GM12878 (cell line): ENCODE measurements around the gene ANTXR1. TPM values are rescaled to one million over a fixed set of nuclear protein-coding genes. Genes with fewer than 3 reads are reported as not detected.

Source experiments
- ATAC-seq: fragments of 200-7000 bp; cut with Tn5 transposase; 3 replicates; pipeline ENCODE4 v1.9.1; 2020; ENCODE audit warnings: mild to moderate bottlenecking, moderate library complexity
- BruUV-seq: library from RNA; stranded (reverse); fragments of 400-500 nt; replicated peaks from 2 replicates; lab custom pipeline; 2021; lab: Mats Ljungman, UMichigan
- CTCF ChIA-PET: fragments of 300-600 bp; sonication (Branson Sonifier 250); formaldehyde crosslinking; extraction: SDS; loops from one replicate; lab custom pipeline; 2021; ENCODE audit warnings: inconsistent platforms; lab: Yijun Ruan, JAX
- POLR2A ChIA-PET: fragments of 350-600 bp; formaldehyde crosslinking; extraction: SDS; loops from one replicate; lab custom pipeline; 2021; ENCODE audit warnings: inconsistent platforms; lab: Charles Lee
- RAD21 ChIA-PET: fragments of 300-600 bp; sonication (Branson Sonifier 250); formaldehyde crosslinking; loops from one replicate; lab custom pipeline; 2023; ENCODE audit warnings: antibody characterized with exemption; ENCODE audit not compliant: unreplicated experiment; lab: Charles Lee
- SMC1A ChIA-PET: fragments of 300-600 bp; sonication (Branson Sonifier 250); formaldehyde crosslinking; loops from one replicate; lab custom pipeline; 2023; ENCODE audit not compliant: unreplicated experiment, uncharacterized antibody; lab: Charles Lee
- DNase-seq: peaks from one replicate; pipeline ENCODE4 v3.0.0-alpha.2; 2011; ENCODE audit warnings: low read depth, low spot score
- FAIRE-seq: peaks from 3 replicates; lab custom pipeline; 2011; peaks lifted over from hg19 to GRCh38; lab: Jason Lieb, UNC
- H2AFZ ChIP-seq: 2 replicates; pipeline ENCODE4 v1.6.0; 2011; ENCODE audit warnings: low read depth, low read length, control low read depth; ENCODE audit not compliant: control insufficient read depth
- H3K27ac ChIP-seq: 2 replicates; pipeline ENCODE4 v1.5.1; 2011; ENCODE audit warnings: control low read depth; ENCODE audit not compliant: control insufficient read depth, insufficient read depth
- H3K27me3 ChIP-seq, 2 experiments: replicated peaks in 1 of 2; 2 replicates each; pipeline versions ENCODE4 v1.6.0 to v1.6.1; 2011; ENCODE audit warnings: low read length in 1 of 2; ENCODE audit not compliant: control insufficient read depth in 2 of 2, insufficient read depth in 2 of 2
- H3K36me3 ChIP-seq, 2 experiments: 2 replicates each; pipeline ENCODE4 v1.5.1; 2011; ENCODE audit warnings: low read length in 1 of 2; ENCODE audit not compliant: control insufficient read depth in 2 of 2, insufficient read depth in 2 of 2
- H3K4me1 ChIP-seq: 2 replicates; pipeline ENCODE4 v1.6.1; 2011; ENCODE audit warnings: mild to moderate bottlenecking, low read length, moderate library complexity, mixed read lengths; ENCODE audit not compliant: control insufficient read depth, insufficient read depth
- H3K4me2 ChIP-seq: 2 replicates; pipeline ENCODE4 v1.6.0; 2011; ENCODE audit warnings: control low read depth; ENCODE audit not compliant: control insufficient read depth, insufficient read depth
- H3K4me3 ChIP-seq: fragments of 200-600 bp; sonication (generic); 2 replicates; pipeline ENCODE4 v1.5.1; 2016
- H3K79me2 ChIP-seq: 2 replicates; pipeline ENCODE4 v1.6.0; 2011; ENCODE audit warnings: low read length; ENCODE audit not compliant: control insufficient read depth, insufficient read depth
- H3K9ac ChIP-seq: 2 replicates; pipeline ENCODE4 v1.8.0; 2011; ENCODE audit warnings: low read length, control low read depth, mixed read lengths; ENCODE audit not compliant: control insufficient read depth, insufficient read depth
- H3K9me3 ChIP-seq: replicated peaks from 3 replicates; pipeline ENCODE4 v1.5.1; 2011; ENCODE audit warnings: mild to moderate bottlenecking, low read length; ENCODE audit not compliant: control insufficient read depth, insufficient read depth
- H4K20me1 ChIP-seq: 2 replicates; pipeline ENCODE4 v1.6.0; 2011; ENCODE audit not compliant: control insufficient read depth, insufficient read depth
- BCL3 ChIP-seq: IDR thresholded peaks from 2 replicates; pipeline ENCODE4 v1.6.1; 2011; ENCODE audit warnings: borderline replicate concordance, low read depth, mild to moderate bottlenecking, moderate library complexity, low read length; ENCODE audit not compliant: insufficient read depth, poor library complexity, severe bottlenecking
- CHD1 ChIP-seq: IDR thresholded peaks from 2 replicates; pipeline ENCODE4 v1.6.1; 2012; ENCODE audit warnings: low read depth, low read length, improper control_type of control experiment
- GABPA ChIP-seq: IDR thresholded peaks from 2 replicates; pipeline ENCODE4 v1.6.1; 2014; ENCODE audit warnings: antibody characterized with exemption, low read depth, mild to moderate bottlenecking, inconsistent platforms
- JUND ChIP-seq: IDR thresholded peaks from 2 replicates; pipeline ENCODE4 v1.6.1; 2012; ENCODE audit warnings: low read depth, mild to moderate bottlenecking, low read length, improper control_type of control experiment, moderate library complexity
- MTA3 ChIP-seq: IDR thresholded peaks from 2 replicates; pipeline ENCODE4 v1.6.1; 2012; ENCODE audit warnings: low read length, inconsistent platforms, borderline replicate concordance
- MYC ChIP-seq: IDR thresholded peaks from 2 replicates; pipeline ENCODE4 v1.6.1; 2011; ENCODE audit warnings: mild to moderate bottlenecking, low read length, moderate library complexity, inconsistent platforms; ENCODE audit not compliant: insufficient read depth, insufficient replicate concordance, insufficient read length, severe bottlenecking
- NBN ChIP-seq: fragments of 450-650 bp; IDR thresholded peaks from 2 replicates; pipeline ENCODE4 v1.6.1; 2016
- NFXL1 ChIP-seq: fragments of 450-650 bp; IDR thresholded peaks from 2 replicates; pipeline ENCODE4 v1.6.1; 2017; ENCODE audit warnings: antibody characterized with exemption, mild to moderate bottlenecking, borderline replicate concordance
- NFYA ChIP-seq: IDR thresholded peaks from 2 replicates; pipeline ENCODE4 v1.6.1; 2011; ENCODE audit warnings: low read depth, mild to moderate bottlenecking, low read length, improper control_type of control experiment, borderline replicate concordance
- RFX5 ChIP-seq: IDR thresholded peaks from 2 replicates; pipeline ENCODE4 v1.6.1; 2011; ENCODE audit warnings: low read depth, low read length, improper control_type of control experiment
- TAF1 ChIP-seq: IDR thresholded peaks from 2 replicates; pipeline ENCODE4 v1.6.1; 2011; ENCODE audit warnings: mild to moderate bottlenecking, low read depth, low read length, borderline replicate concordance
- ZBED1 ChIP-seq: IDR thresholded peaks from 2 replicates; pipeline ENCODE4 v1.6.1; 2016; ENCODE audit warnings: borderline replicate concordance
- ZNF24 ChIP-seq: fragments of 450-650 bp; IDR thresholded peaks from 2 replicates; pipeline ENCODE4 v1.6.1; 2017; ENCODE audit warnings: antibody characterized with exemption, mild to moderate bottlenecking
- ZNF274 ChIP-seq: IDR thresholded peaks from one replicate; pipeline ENCODE4 v1.8.0; 2011; ENCODE audit not compliant: insufficient read length, insufficient read depth
- ZNF622 ChIP-seq: fragments of 450-650 bp; IDR thresholded peaks from 2 replicates; pipeline ENCODE4 v1.6.1; 2017; ENCODE audit warnings: mild to moderate bottlenecking, inconsistent platforms
- WGBS: methylation state at CpG from one replicate; pipeline ENCODE4 v1.1.6; 2016; ENCODE audit warnings: low lambda C conversion rate; ENCODE audit not compliant: insufficient replicate concordance, insufficient coverage; ENCODE audit errors: missing lambda C conversion rate; 5-methylcytosine and 5-hydroxymethylcytosine counted together
- in situ Hi-C: fragments of 300-500 bp; cut with MboI; formaldehyde crosslinking; loops from 9 replicates; pipeline ENCODE4 v1.14.3; 2018; ENCODE audit warnings: mixed read lengths
- intact Hi-C: fragments of 100-400 bp; cut with micrococcal nuclease; formaldehyde crosslinking; loops from one replicate; pipeline ENCODE4 v1.14.2; 2022; ENCODE audit not compliant: unreplicated experiment
- polyA plus RNA-seq, 11 experiments: library from polyadenylated mRNA; depleted of rRNA in 4 of 11; unstranded in 6 of 11; stranded (reverse) in 5 of 11; fragments of >200 nt; fragmentation: Nextera tagmentation in 4 of 11; fragmentation: Illumina TruSeq in 1 of 11; extraction: Ambion mirVana in 4 of 11; extraction: Trizol in 1 of 11; gene quantifications; 1 replicate in 1 of 11; 2 replicates in 10 of 11; pipeline versions ENCODE4 v1.2.1 to v1.2.3, GENCODE V29; 2011 to 2016; ENCODE audit warnings: inconsistent platforms in 2 of 11, missing spikeins in 2 of 11, low read depth in 1 of 11
- total RNA-seq, 4 experiments: library from RNA; depleted of rRNA in 3 of 4; stranded (reverse); fragments of >200 nt in 3 of 4; fragmentation: Illumina TruSeq in 1 of 4; extraction: Trizol in 1 of 4; gene quantifications; 2 replicates each; pipeline versions ENCODE4 v1.2.1 to v1.2.3, GENCODE V29; 2013 to 2021
- TF ChIP-seq, protein P1 (sequence below): fragments of 450-650 bp; IDR thresholded peaks from 2 replicates; pipeline ENCODE4 v1.6.1; 2017; ENCODE audit warnings: mild to moderate bottlenecking

ANTXR1 gene
- total and polyA plus RNA-seq, 10 of the 15 experiments (the other 5 are each of a cell fraction or from before 2014, with no cell fraction given): 0.09 to 0.26 TPM; not detected in 8

DNA sequence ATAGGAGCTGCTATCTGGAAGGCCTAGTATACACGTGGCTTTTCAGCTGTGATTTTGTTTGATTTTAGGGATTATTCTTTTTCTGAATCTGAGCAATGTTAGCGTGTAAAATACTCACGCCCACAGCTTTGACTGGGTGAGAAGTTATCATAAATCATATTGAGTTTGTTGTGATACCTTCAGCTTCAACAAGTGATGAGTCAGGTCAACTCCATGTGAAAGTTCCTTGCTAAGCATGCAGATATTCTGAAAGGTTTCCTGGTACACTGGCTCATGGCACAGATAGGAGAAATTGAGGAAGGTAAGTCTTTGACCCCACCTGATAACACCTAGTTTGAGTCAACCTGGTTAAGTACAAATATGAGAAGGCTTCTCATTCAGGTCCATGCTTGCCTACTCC, 38.7 kb upstream of the ANTXR1 start, which contains the start of gene GKN1:
Gene GKN1 (plus strand): TSS at position 386 of the 400 bp plus-strand sequence. CDS start 42 bp downstream, outside the sequence.
- Histone ChIP-seq H3K9me3 (no peaks in the 10 kb centered on the region), H3K27me3 (peaks cover 0 to 5% of the 10 kb centered on the region in 2 experiments; a peak in 1 of 4 replicates), H3K36me3 (no peaks in the 10 kb centered on the region), H3K27ac (no peak within 1 kb of the TSS), H3K4me3 (no peak within 1 kb of the TSS), H2AFZ (no peak within 1 kb of the TSS), H3K79me2 (no peaks in the 10 kb centered on the region), H3K4me1 (no peaks in the 10 kb centered on the region), H4K20me1 (no peaks in the 10 kb centered on the region), H3K4me2 (no peak within 1 kb of the TSS), H3K9ac (no peak within 1 kb of the TSS)
- no TSS peak for BruUV-seq
- CTCF ChIA-PET: interaction anchor here (0.7 to 1.1 kb wide), 2 partner anchors 16 to 222 kb away, joined by 3 to 4 read pairs; no protein-coding TSS in a partner anchor
- POLR2A ChIA-PET: no interaction called here
- TF ChIP-seq JUND (no peak), NFXL1 (no peak), ZNF274 (no peak), NFYA (no peak), ZNF622 (no peak), GABPA (no peak), NBN (no peak), BCL3 (no peak), TAF1 (no peak), MYC (no peak), ZBED1 (no peak), MTA3 (no peak), RFX5 (no peak), ZNF24 (no peak), CHD1 (no peak)
- TF ChIP-seq, protein P1, sequence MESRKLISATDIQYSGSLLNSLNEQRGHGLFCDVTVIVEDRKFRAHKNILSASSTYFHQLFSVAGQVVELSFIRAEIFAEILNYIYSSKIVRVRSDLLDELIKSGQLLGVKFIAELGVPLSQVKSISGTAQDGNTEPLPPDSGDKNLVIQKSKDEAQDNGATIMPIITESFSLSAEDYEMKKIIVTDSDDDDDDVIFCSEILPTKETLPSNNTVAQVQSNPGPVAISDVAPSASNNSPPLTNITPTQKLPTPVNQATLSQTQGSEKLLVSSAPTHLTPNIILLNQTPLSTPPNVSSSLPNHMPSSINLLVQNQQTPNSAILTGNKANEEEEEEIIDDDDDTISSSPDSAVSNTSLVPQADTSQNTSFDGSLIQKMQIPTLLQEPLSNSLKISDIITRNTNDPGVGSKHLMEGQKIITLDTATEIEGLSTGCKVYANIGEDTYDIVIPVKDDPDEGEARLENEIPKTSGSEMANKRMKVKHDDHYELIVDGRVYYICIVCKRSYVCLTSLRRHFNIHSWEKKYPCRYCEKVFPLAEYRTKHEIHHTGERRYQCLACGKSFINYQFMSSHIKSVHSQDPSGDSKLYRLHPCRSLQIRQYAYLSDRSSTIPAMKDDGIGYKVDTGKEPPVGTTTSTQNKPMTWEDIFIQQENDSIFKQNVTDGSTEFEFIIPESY: no peak
- intact Hi-C loops: no loop called here
- ATAC-seq: no peak
- DNase-seq: no peak
- 6% methylated on average over 3 of the region's 3 CpGs for WGBS
- in situ Hi-C loops: no loop called here
- RAD21 ChIA-PET: no interaction called here
- SMC1A ChIA-PET: interaction anchor here (0.5 to 1.5 kb wide), 3 partner anchors 16 to 77 kb away, joined by 3 to 4 read pairs (median 3); no protein-coding TSS in a partner anchor
- no peak for FAIRE-seq
